GM23338 (cell line): ENCODE results near the gene OR6J1. TPM values are rescaled to one million over a fixed set of nuclear protein-coding genes. Genes with fewer than 3 reads are reported as not detected.

Experiments used
- ATAC-seq: fragments of 200-7000 bp; cut with Tn5 transposase; 3 replicates; pipeline ENCODE4 v1.9.1; 2020
- DNase-seq: peaks from one replicate; pipeline ENCODE4 v3.0.0-alpha.2; 2015; ENCODE audit warnings: low spot score
- H2AFZ ChIP-seq: fragments of 200-600 bp; sonication (generic); 2 replicates; pipeline ENCODE4 v1.8.0; 2016; ENCODE audit warnings: antibody characterized with exemption, mild to moderate bottlenecking, moderate library complexity
- H3F3A ChIP-seq: fragments of 200-600 bp; sonication (generic); replicated peaks from 2 replicates; pipeline ENCODE4 v1.8.0; 2017; ENCODE audit warnings: antibody characterized with exemption, mixed run types, low read depth
- H3K27ac ChIP-seq: fragments of 200-600 bp; sonication (generic); 2 replicates; pipeline ENCODE4 v1.6.1; 2016; ENCODE audit warnings: low read depth
- H3K27me3 ChIP-seq: fragments of 200-600 bp; sonication (generic); 2 replicates; pipeline ENCODE4 v1.8.0; 2016; ENCODE audit warnings: mild to moderate bottlenecking, mixed run types, moderate library complexity; ENCODE audit not compliant: insufficient read depth
- H3K36me3 ChIP-seq: fragments of 200-600 bp; sonication (generic); 2 replicates; pipeline ENCODE4 v1.8.0; 2016; ENCODE audit warnings: mild to moderate bottlenecking; ENCODE audit not compliant: insufficient read depth
- H3K4me1 ChIP-seq: fragments of 200-600 bp; sonication (generic); 2 replicates; pipeline ENCODE4 v1.8.0; 2016; ENCODE audit warnings: mild to moderate bottlenecking, moderate library complexity; ENCODE audit not compliant: insufficient read depth
- H3K4me2 ChIP-seq: fragments of 200-600 bp; sonication (generic); 2 replicates; pipeline ENCODE4 v1.7.1; 2017; ENCODE audit warnings: mixed run types
- H3K4me3 ChIP-seq: fragments of 200-600 bp; sonication (generic); 2 replicates; pipeline ENCODE4 v1.6.1; 2016; ENCODE audit warnings: mixed run types
- H3K79me2 ChIP-seq: fragments of 200-600 bp; sonication (generic); replicated peaks from 2 replicates; pipeline ENCODE4 v1.8.0; 2017; ENCODE audit warnings: mild to moderate bottlenecking; ENCODE audit not compliant: insufficient read depth
- H3K9me2 ChIP-seq: fragments of 200-600 bp; sonication (generic); 2 replicates; pipeline ENCODE4 v1.8.0; 2017; ENCODE audit not compliant: insufficient read depth
- H4K20me1 ChIP-seq: fragments of 200-600 bp; sonication (generic); replicated peaks from 2 replicates; pipeline ENCODE4 v1.8.0; 2017; ENCODE audit warnings: mild to moderate bottlenecking; ENCODE audit not compliant: insufficient read depth
- H3K27ac Mint-ChIP-seq: 2 replicates; pipeline ENCODE4 v1.8.0; 2020; ENCODE audit warnings: inconsistent platforms, mild to moderate bottlenecking, moderate library complexity, mixed read lengths
- H3K27me3 Mint-ChIP-seq: 3 replicates; pipeline ENCODE4 v1.8.0; 2022; ENCODE audit warnings: low read depth, mild to moderate bottlenecking, moderate library complexity, mixed read lengths, inconsistent platforms; ENCODE audit not compliant: insufficient read depth, poor library complexity
- H3K36me3 Mint-ChIP-seq: 3 replicates; pipeline ENCODE4 v1.8.0; 2021; ENCODE audit warnings: low read depth, mild to moderate bottlenecking, inconsistent platforms, moderate library complexity, mixed read lengths
- H3K4me1 Mint-ChIP-seq: 3 replicates; pipeline ENCODE4 v1.8.0; 2020; ENCODE audit warnings: mild to moderate bottlenecking, inconsistent platforms, mixed read lengths
- H3K4me3 Mint-ChIP-seq: 3 replicates; pipeline ENCODE4 v1.8.0; 2021; ENCODE audit warnings: moderate library complexity, mild to moderate bottlenecking, inconsistent platforms, mixed read lengths
- H3K9me3 Mint-ChIP-seq: 3 replicates; pipeline ENCODE4 v1.8.0; 2020; ENCODE audit warnings: moderate library complexity, mild to moderate bottlenecking, inconsistent platforms, mixed read lengths
- EZH2 ChIP-seq: fragments of 200-600 bp; sonication (generic); IDR thresholded peaks from one replicate; pipeline ENCODE4 v1.8.0; 2017; ENCODE audit warnings: antibody characterized with exemption, mild to moderate bottlenecking, low read depth; ENCODE audit not compliant: unreplicated experiment
- STAT1 ChIP-seq: IDR thresholded peaks from one replicate; pipeline ENCODE4 v1.6.1; 2016; ENCODE audit warnings: antibody characterized with exemption; ENCODE audit not compliant: unreplicated experiment
- ZNF331 ChIP-seq: fragments of 250-450 bp; sonication (Bioruptor Pico); IDR thresholded peaks from 2 replicates; pipeline ENCODE4 v1.5.0; 2020; ENCODE audit warnings: low read depth, mild to moderate bottlenecking, moderate library complexity
- polyA plus RNA-seq: library from polyadenylated mRNA; unstranded; fragments of >200 nt; fragmentation: Nextera tagmentation; extraction: Ambion mirVana; gene quantifications from 2 replicates; pipeline ENCODE4 v1.2.1, GENCODE V29; 2016
- total RNA-seq: library from RNA; depleted of rRNA; stranded (reverse); fragments of >200 nt; shearing (Covaris generic); gene quantifications from 2 replicates; pipeline ENCODE4 v1.2.3, GENCODE V29; 2014
- TF ChIP-seq, protein P1 (sequence below): fragments of 250-450 bp; sonication (Bioruptor Pico); IDR thresholded peaks from 2 replicates; pipeline ENCODE4 v1.5.0; 2020; ENCODE audit warnings: mild to moderate bottlenecking, moderate library complexity
- TF ChIP-seq, protein P2 (sequence below): IDR thresholded peaks from one replicate; pipeline ENCODE4 v1.6.1; 2018; ENCODE audit warnings: antibody characterized with exemption; ENCODE audit not compliant: unreplicated experiment
- TF ChIP-seq, protein P3 (sequence below), 2 experiments: fragments of 200-600 bp in 1 of 2; sonication (generic) in 1 of 2; conservative IDR thresholded peaks; 2 replicates each; pipeline versions ENCODE4 v1.5.1 to v1.6.1; 2016 to 2017; ENCODE audit warnings: antibody characterized with exemption in 2 of 2, low read depth in 2 of 2, mild to moderate bottlenecking in 2 of 2, moderate library complexity in 1 of 2
- TF ChIP-seq, protein P4 (sequence below): IDR thresholded peaks from 2 replicates; pipeline ENCODE4 v1.6.1; 2016; ENCODE audit warnings: antibody characterized with exemption

OR6J1 gene
- total and polyA plus RNA-seq, 2 experiments from 2014 or later: not detected

DNA sequence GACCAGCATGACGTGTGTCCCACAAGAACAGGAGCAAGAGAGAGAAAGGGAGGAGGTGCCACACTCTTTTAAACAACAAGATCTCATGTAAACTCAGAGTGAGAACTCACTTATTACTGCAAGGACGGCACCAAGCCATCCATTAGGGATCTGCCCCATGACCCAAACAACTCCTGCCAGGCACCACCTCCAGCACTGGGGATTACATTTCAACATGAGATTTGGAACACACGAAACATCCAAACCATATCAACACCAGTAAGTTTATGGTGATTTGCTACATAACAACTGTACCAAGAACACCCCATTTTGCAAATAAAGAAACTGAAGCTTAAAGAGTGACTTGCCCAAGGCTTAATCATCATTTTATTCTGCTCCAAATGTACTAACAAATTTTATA, 23.7 kb upstream of the OR6J1 start (continued):
- TF ChIP-seq, protein P1, sequence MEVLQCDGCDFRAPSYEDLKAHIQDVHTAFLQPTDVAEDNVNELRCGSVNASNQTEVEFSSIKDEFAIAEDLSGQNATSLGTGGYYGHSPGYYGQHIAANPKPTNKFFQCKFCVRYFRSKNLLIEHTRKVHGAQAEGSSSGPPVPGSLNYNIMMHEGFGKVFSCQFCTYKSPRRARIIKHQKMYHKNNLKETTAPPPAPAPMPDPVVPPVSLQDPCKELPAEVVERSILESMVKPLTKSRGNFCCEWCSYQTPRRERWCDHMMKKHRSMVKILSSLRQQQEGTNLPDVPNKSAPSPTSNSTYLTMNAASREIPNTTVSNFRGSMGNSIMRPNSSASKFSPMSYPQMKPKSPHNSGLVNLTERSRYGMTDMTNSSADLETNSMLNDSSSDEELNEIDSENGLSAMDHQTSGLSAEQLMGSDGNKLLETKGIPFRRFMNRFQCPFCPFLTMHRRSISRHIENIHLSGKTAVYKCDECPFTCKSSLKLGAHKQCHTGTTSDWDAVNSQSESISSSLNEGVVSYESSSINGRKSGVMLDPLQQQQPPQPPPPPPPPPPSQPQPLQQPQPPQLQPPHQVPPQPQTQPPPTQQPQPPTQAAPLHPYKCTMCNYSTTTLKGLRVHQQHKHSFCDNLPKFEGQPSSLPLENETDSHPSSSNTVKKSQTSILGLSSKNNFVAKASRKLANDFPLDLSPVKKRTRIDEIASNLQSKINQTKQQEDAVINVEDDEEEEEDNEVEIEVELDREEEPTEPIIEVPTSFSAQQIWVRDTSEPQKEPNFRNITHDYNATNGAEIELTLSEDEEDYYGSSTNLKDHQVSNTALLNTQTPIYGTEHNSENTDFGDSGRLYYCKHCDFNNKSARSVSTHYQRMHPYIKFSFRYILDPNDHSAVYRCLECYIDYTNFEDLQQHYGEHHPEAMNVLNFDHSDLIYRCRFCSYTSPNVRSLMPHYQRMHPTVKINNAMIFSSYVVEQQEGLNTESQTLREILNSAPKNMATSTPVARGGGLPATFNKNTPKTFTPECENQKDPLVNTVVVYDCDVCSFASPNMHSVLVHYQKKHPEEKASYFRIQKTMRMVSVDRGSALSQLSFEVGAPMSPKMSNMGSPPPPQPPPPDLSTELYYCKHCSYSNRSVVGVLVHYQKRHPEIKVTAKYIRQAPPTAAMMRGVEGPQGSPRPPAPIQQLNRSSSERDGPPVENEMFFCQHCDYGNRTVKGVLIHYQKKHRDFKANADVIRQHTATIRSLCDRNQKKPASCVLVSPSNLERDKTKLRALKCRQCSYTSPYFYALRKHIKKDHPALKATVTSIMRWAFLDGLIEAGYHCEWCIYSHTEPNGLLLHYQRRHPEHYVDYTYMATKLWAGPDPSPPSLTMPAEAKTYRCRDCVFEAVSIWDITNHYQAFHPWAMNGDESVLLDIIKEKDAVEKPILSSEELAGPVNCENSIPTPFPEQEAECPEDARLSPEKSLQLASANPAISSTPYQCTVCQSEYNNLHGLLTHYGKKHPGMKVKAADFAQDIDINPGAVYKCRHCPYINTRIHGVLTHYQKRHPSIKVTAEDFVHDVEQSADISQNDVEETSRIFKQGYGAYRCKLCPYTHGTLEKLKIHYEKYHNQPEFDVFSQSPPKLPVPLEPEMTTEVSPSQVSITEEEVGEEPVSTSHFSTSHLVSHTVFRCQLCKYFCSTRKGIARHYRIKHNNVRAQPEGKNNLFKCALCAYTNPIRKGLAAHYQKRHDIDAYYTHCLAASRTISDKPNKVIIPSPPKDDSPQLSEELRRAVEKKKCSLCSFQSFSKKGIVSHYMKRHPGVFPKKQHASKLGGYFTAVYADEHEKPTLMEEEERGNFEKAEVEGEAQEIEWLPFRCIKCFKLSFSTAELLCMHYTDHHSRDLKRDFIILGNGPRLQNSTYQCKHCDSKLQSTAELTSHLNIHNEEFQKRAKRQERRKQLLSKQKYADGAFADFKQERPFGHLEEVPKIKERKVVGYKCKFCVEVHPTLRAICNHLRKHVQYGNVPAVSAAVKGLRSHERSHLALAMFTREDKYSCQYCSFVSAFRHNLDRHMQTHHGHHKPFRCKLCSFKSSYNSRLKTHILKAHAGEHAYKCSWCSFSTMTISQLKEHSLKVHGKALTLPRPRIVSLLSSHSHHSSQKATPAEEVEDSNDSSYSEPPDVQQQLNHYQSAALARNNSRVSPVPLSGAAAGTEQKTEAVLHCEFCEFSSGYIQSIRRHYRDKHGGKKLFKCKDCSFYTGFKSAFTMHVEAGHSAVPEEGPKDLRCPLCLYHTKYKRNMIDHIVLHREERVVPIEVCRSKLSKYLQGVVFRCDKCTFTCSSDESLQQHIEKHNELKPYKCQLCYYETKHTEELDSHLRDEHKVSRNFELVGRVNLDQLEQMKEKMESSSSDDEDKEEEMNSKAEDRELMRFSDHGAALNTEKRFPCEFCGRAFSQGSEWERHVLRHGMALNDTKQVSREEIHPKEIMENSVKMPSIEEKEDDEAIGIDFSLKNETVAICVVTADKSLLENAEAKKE (CRISPR knock-in tag): no peak
- no peak for TF ChIP-seq EZH2

DNA sequence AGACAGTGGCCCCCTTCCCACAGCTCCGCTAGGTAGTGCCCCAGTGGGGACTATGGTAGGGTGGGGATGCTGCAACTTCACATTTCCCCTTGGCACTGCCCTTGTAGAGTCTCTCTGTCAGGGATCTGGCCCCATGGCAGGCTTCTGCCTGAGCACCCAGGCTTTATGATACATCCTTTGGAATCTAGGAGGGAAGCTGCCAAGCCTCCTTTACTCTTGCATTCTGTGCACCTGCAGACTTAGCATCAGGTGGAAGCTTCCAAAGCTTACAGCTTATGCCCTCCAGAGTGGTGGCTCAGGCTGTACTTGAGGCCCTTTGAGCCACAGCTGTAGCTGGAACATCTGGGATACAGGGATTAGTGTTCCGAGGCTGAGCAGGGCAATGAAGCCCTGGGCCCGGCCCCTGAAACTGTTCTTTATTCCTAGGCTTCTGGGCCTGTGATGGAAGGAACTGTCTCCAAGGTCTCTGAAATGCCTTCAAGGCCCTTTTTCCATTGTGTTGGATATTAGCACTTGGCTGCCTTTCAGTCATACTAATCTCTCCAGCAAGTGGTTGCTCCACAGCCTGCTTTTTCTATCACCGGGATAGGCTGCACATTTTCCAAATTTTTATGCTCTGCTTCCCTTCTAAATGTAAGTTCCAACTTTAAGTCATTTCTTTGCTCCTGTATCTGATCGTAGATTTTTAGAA, 22.2 kb upstream of the OR6J1 start:
- ATAC-seq: no peak
- H2AFZ ChIP-seq: no peak overlapping the region
- Mint-ChIP-seq H3K36me3 (no peaks in the 10 kb centered on the region), H3K4me3 (no peak overlapping the region), H3K4me1 (peaks cover 7% of the 10 kb centered on the region), H3K27ac (no peak overlapping the region), H3K9me3 (no peaks in the 10 kb centered on the region), H3K27me3 (peaks cover 4% of the 10 kb centered on the region)
- H3K27ac ChIP-seq: no peak overlapping the region
- no peaks in the 10 kb centered on the region for H3K4me1 ChIP-seq
- no peak overlapping the region for H3K4me2 ChIP-seq
- DNase-seq: no peak
- no peaks in the 10 kb centered on the region for H4K20me1 ChIP-seq
- no peaks in the 10 kb centered on the region for H3K27me3 ChIP-seq
- no peaks in the 10 kb centered on the region for H3K36me3 ChIP-seq
- no peak overlapping the region for H3K4me3 ChIP-seq
- H3K9me2 ChIP-seq: peaks cover 9% of the 10 kb centered on the region; the same call in 1 of the 2 replicates
- H3F3A ChIP-seq: no peaks in the 10 kb centered on the region
- H3K79me2 ChIP-seq: no peaks in the 10 kb centered on the region
- TF ChIP-seq EZH2 (no peak), ZNF331 (CRISPR knock-in tag) (no peak), STAT1 (no peak)
- TF ChIP-seq, protein P2, sequence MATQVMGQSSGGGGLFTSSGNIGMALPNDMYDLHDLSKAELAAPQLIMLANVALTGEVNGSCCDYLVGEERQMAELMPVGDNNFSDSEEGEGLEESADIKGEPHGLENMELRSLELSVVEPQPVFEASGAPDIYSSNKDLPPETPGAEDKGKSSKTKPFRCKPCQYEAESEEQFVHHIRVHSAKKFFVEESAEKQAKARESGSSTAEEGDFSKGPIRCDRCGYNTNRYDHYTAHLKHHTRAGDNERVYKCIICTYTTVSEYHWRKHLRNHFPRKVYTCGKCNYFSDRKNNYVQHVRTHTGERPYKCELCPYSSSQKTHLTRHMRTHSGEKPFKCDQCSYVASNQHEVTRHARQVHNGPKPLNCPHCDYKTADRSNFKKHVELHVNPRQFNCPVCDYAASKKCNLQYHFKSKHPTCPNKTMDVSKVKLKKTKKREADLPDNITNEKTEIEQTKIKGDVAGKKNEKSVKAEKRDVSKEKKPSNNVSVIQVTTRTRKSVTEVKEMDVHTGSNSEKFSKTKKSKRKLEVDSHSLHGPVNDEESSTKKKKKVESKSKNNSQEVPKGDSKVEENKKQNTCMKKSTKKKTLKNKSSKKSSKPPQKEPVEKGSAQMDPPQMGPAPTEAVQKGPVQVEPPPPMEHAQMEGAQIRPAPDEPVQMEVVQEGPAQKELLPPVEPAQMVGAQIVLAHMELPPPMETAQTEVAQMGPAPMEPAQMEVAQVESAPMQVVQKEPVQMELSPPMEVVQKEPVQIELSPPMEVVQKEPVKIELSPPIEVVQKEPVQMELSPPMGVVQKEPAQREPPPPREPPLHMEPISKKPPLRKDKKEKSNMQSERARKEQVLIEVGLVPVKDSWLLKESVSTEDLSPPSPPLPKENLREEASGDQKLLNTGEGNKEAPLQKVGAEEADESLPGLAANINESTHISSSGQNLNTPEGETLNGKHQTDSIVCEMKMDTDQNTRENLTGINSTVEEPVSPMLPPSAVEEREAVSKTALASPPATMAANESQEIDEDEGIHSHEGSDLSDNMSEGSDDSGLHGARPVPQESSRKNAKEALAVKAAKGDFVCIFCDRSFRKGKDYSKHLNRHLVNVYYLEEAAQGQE: no peak
- TF ChIP-seq, protein P3, sequence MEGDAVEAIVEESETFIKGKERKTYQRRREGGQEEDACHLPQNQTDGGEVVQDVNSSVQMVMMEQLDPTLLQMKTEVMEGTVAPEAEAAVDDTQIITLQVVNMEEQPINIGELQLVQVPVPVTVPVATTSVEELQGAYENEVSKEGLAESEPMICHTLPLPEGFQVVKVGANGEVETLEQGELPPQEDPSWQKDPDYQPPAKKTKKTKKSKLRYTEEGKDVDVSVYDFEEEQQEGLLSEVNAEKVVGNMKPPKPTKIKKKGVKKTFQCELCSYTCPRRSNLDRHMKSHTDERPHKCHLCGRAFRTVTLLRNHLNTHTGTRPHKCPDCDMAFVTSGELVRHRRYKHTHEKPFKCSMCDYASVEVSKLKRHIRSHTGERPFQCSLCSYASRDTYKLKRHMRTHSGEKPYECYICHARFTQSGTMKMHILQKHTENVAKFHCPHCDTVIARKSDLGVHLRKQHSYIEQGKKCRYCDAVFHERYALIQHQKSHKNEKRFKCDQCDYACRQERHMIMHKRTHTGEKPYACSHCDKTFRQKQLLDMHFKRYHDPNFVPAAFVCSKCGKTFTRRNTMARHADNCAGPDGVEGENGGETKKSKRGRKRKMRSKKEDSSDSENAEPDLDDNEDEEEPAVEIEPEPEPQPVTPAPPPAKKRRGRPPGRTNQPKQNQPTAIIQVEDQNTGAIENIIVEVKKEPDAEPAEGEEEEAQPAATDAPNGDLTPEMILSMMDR (conservative IDR thresholded peaks at IDR 0.05; ENCODE audit: low read depth in 2 of 2): no peak
- TF ChIP-seq, protein P4, sequence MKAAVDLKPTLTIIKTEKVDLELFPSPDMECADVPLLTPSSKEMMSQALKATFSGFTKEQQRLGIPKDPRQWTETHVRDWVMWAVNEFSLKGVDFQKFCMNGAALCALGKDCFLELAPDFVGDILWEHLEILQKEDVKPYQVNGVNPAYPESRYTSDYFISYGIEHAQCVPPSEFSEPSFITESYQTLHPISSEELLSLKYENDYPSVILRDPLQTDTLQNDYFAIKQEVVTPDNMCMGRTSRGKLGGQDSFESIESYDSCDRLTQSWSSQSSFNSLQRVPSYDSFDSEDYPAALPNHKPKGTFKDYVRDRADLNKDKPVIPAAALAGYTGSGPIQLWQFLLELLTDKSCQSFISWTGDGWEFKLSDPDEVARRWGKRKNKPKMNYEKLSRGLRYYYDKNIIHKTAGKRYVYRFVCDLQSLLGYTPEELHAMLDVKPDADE: no peak
